GM21367 (cell line): ENCODE results near the gene TIAM2.
"Not testable (repeated sequence)": the region's sequence is repeated elsewhere in the genome, so short reads cannot be mapped to it uniquely, and the experiment has no call there.

Experiments
- ATAC-seq: cut with Tn5 transposase; IDR thresholded peaks from one replicate; pipeline ENCODE4 v1.9.1; 2021; ENCODE audit not compliant: unreplicated experiment

Gene TIAM2

DNA sequence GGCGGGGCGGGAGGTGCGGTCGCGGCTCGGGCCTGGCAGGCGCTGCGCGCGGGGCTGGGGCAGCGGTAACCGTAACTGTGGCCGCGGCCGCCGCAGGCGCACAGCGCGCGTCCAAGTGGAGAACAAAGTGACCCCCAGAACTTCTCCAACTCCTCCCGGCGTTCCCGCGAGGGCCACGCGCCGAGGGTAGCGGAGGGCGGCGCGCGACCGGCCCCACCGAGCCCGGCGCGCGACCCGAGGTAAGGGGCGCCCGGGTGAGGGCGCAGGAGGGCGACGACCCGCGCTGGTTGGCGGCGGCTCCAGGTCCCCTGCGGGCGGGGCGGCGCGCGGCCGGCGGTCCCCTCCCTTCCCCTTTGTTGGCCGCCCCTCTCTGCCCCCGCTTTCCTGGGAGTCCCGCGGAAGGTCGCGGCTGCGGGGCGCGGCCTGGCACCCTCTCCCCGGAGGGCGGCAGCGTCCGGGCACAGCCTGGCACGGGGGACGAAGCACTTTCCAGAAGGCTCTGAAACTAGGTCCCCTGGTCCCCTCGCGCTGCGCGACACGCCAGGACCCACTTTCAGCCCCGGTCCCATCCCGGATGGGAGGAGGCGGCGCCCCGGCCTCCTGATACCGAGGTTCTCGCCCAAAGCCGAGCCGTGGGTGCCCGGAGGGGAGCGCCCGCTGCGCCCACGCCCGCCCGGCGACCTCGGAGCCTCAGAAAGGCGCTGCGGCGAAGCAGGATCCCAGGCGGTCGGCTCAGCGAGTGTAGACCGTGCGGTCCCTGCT, at the start of gene TIAM2:
TSS of gene TIAM2 (plus strand) at position 62 of the 762 bp plus-strand sequence. CDS start 133,909 bp downstream, outside the sequence.
- peak; percentile 44 for ATAC-seq

DNA sequence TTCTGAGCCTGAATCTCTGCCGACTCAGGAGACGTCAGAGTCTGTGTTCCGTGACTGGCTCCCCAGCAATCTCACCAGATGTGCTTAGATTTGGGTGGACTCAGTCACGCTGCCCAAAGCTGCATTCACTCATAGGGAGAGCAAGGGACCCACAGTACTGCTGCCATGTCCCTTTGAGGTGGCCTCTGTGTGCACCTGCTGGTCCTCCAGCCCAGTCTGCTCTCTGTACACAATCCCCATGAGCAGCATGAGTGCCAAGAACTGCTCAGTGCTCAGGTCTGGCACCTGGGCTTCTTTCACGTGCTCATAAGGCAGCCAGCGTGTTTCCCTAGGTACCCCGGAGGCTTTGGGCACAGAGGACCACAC, 44.2 kb upstream of the TIAM2 start:
- ATAC-seq, result no peak

DNA sequence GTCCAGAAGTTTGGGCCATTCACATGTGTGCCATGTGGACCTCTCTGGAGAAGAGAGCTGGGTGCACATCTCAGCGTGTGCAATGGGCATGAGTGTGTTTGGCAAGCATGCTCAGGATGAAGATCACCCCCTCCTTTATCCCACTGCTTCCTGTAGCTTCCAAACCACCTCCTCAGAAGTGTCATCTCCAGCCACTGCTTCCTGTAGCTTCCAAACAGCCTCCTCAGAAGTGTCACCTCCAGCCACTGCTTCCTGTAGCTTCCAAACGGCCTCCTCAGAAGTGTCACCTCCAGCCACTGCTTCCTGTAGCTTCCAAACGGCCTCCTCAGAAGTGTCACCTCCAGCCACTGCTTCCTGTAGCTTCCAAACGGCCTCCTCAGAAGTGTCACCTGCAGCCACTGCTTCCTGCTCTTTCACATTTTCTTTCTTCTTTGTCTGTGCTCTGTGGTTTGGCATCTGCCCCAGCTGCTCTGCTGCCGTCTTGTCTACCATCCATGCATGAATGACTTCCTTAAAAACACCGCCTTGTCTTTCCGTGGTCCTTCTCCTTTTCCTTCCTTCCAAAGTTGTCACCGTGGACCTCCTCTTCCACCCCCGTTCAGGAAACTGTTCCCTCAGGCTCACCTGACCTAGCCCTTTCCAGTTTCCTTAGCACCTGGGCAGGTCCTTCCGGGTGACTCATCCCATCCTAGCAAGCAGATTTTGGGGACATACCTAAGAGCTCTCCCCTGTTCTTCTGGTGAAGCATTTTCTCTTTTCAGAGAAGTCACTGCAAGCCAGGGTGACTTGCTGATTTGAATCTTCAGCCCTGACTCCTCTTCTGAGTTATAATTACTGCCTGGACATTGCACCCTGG, 43.5 kb upstream of the TIAM2 start:
- peak; percentile 81 for ATAC-seq

DNA sequence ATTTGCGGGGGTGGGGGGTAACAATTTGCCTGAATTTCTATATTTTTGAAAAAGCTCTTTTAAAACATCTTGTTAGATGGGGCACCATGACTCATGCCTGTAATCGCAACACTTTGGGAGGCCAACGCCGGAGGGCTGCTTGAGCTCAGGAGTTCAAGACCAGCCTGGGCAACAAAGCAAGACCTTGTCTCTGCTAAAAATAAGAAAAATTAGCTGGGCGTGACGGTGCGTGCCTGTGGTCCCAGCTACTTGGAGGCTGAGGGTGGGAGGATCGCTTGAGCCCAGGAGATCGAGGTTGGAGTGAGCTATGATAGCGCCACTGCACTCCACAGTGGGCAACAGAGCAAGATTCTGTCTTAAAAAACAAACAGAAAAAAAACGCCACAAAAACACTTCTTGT, 41.5 kb upstream of the TIAM2 start:
- ATAC-seq, result no peak

DNA sequence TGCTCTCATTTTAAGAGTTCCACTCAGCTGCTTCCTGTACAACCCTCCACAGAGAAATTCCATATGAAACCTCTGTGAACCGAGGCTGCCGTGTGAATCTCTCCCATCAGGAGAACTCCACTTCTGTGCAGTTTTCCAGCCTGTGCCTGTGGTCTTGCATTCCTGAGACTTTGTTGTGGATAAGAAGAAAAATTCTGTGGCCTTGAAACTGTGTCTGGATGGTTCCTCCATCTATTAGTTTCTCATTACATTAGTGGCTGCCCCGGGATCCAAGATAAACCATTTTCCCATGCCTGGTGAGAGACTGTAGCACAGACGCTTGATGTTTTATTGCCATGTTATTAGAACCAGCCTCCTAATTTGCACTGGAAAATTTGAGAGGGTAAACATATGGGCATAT, 40.8 kb upstream of the TIAM2 start:
- ATAC-seq, result no peak

DNA sequence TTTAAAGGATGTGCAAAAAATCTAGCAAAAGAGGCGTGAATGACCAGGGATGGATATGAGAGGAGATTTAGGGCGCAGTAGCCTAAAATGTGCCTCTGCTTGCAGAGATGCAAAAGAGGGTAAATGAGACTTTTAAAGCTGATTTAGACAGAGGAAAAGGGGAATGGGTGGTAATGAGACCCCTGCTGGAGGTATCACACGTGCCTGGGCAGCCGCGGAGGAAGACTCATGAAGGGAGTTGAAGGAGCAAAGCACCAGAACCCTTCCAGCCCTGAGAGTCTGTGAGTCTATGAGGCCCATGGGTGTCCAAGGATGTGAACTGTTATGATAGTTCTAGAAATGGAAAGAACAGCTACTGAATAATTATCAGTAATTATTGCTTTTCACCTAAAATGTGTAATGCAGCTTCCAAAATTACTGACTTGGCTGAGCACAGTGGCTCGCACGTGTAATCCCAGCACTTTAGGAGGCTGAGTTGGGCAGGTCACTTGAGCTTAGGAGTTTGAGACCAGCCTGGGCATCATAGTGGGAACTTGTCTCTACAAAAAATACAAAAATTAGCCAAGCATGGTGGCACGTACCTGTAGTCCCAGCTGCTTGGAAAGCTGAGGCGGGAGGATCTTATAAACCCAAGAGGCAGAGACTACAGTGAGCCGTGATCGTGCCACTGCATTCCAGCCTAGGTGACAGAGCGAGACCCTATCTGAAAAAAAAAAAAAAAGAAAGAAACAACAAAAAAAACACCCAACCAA, 38.2 kb upstream of the TIAM2 start:
- no peak for ATAC-seq

DNA sequence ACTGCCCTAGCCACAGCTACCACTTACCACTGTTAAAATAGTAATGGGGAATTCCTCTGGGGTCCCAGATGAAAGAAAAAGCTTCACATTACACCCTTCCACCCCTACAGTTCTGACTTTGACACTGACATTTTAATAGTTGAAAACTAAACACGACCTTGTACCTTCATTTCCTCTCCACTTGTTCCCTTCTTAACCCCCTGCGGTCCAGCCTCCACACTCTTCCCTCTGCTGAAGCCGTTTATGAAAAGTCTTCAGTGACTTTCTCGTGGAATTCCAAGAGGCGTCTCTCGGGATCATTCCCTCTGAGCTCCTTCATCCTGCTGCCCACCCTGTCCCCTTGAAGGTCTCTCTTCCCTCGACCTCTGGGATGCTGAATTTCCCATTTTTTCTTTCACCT, 36.6 kb upstream of the TIAM2 start:
- no peak for ATAC-seq

DNA sequence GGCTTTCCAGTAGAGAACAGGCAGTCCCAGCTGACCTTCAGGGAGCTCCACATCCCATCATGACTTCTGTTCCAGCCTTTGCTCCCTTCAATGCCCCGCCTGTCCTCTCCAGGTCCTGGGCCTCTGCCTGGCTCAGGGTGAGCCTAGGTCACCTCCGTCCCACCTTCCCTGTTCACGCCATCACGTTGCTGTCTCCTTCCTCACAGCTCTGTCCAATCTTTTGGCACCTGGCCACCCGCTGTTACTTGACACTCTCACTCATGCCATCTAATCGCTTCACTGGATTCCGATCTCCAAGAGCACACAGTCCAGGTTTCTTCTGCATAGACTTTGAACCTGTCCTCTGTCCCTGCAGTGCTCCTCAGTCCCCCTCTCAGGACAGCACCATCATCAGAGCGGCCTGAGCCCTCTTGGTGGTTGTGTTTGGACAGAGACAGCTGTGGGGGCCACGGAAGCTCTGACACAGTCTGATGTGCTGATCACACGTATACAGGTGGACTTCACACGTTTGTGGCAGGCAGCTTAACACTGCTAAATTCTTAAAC, 34.7 kb upstream of the TIAM2 start:
- ATAC-seq, result no peak

DNA sequence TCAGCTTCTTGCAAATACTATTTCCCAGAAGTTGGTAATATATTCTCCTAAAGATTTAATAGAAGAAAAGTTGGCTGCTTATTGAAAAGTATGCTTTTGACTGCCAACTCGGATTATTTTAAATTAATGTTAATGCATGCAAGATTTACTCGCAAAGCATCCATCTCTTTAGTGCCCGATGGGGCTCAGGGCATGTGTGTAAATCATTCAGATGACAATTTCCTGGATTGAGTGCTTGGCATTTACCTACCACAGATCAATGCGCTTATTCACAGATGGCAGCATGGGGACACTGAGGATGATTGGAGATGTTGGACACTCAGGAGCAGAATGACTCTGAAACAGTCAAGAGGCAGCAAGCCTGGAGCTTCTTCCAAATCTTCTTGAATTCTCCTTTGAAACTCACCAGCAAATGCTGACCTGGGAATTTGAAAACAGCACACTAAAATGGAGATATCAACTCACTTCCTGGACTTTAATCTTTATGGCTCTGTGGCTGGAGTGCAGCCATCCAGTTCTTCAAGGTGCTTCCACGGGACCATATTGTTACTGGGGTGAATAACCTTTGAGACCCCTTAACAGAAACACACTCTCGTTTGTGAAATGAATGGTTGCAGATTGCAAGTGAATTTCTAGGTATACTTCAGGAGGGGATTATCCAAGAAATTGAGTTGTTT, 34.1 kb upstream of the TIAM2 start:
- ATAC-seq, result no peak

DNA sequence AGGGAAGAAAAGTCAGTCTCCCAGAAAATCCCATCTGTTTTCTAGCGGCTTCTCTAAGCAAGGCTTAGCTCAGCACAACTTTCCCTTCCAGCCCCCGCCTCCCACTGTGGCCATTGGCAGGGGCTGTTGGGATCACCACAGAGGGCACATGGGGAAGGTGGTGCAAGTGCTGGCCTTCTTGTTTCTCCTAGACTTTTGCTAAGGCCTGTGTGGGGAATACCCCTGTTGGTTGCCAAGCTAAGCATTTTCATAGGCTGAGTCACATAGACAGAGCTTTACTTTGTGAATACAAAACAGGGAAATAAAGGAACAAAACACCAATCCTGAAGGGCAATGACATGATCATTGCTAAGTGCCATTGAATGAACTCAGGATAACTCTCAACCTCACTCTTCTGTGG, 32.4 kb upstream of the TIAM2 start:
- no peak for ATAC-seq

DNA sequence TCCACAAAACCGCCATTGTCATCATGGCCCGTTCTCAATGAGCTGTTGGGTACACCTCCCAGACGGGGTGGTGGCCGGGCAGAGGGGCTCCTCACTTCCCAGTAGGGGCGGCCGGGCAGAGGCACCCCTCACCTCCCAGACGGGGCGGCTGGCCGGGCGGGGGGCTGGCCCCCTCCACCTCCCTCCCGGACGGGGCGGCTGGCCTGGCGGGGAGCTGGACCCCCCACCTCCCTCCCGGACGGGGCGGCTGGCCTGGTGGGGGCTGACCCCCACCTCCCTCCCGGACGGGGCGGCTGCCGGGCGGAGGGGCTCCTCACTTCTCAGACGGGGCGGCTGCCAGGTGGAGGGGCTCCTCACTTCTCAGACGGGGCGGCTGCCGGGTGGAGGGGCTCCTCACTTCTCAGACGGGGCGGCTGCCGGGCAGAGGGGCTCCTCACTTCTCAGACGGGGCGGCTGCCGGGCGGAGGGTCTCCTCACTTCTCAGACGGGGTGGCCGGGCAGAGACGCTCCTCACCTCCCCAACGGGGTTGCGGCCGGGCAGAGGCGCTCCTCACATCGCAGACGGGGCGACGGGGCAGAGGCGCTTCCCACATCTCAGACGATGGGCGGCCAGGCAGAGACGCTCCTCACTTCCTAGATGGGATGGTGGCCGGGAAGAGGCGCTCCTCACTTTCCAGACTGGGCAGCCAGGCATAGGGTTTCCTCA, 28.9 kb upstream of the TIAM2 start:
- not testable (repeated sequence) for ATAC-seq

DNA sequence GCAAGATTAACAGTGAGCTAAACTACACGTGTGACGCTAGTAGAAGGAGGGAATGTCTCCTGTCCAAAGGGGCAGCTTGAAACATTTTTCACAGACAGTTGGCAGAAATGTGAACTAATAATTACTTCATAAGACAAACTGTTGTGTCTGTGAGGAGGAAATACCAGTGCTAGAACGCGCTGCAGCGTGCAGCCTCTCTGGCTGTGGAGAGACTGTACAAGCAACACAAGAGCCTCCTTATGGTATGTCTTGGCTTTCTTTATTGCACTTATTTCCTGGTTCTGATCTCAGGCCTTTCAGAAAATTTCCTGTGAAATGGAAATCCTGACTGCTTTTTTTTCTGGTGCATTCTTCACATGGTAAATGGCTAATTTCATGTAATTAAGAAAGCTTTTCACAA, 25.3 kb upstream of the TIAM2 start:
- ATAC-seq, result no peak

DNA sequence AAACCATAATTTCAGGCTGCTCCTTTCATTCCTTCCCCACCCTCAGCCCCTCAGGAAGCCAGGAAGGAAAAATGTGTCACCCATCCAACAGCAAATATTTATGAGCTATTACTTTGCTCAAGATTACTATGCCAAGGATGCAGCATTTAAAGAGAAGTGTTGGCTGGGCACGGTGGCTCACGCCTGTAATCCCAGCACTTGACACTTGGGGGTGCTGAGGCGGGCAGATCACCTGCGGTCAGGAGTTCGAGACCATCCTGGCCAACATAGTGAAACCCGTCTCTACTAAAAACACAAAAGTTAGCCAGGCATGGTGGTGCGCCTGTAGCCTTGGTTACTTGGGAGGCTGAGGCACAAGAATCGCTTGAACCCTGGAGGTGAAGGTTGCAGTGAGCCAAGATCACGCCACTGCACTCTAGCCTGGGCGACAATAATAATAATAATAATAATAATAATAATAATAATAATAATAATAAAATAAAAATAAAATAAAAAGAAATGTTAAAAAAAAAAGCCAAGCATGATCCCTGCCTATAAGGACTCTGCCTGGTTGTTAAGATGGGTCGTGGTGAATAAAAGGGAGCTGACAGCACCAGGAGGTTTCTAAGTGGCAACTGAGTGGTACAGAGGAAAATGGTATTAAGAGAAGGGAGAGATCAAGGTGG, 20.5 kb upstream of the TIAM2 start:
- ATAC-seq, result no peak

DNA sequence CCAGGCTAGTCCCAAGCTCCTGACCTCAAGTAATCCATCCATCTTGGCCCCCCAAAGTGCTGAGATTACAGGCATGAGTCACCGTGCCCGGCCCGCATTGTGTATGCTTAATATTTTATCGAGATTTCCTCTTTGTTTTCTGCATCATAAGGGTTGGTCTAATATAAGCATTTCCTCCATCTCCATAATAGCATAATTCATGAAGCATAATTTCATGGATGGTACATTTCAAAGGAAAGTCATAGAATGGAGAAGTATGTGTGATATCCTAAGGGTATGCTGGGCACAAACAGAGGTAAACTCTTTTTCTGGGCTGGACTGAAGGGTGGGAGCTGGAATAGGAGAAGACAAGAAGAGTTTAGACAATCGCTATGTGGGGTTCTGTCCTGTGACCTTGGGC, 17.5 kb upstream of the TIAM2 start:
- ATAC-seq, result no peak

DNA sequence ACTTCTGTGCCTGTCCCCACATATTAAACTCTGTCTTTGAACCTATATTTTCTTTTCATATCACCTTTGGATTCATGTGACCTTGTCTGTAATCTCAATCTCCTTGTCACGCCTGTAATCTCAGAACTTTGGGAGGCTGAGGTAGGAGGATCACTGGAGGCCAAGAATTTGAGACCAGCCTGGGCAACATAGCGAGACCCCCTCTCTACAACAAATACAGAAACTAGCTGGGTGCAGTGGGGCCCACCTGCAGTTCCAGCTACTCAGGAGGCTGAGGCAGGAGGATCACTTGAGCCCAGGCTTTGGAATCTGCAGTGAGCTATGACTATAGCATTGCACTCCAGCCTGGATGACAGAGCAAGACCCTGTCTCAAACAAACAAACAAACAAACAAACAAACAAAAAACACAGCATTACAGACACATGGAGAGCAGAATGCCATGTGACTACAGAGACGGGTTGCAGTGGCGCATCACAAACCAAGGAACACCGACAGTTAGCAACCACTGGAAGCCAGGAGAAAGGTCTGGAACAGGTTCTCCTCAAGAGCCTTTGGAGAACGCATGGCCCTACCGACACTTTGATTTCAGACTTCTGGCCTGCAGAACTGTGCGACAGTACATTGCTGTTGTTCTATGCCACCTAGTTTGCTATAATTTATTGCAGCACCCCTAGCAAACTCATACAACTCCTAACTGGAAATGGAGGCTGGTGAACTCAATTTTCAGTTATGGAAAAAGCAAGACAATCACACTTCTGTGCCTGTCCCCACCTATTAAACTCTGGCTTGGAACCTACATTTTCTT, 14.6 kb upstream of the TIAM2 start:
- no peak for ATAC-seq

DNA sequence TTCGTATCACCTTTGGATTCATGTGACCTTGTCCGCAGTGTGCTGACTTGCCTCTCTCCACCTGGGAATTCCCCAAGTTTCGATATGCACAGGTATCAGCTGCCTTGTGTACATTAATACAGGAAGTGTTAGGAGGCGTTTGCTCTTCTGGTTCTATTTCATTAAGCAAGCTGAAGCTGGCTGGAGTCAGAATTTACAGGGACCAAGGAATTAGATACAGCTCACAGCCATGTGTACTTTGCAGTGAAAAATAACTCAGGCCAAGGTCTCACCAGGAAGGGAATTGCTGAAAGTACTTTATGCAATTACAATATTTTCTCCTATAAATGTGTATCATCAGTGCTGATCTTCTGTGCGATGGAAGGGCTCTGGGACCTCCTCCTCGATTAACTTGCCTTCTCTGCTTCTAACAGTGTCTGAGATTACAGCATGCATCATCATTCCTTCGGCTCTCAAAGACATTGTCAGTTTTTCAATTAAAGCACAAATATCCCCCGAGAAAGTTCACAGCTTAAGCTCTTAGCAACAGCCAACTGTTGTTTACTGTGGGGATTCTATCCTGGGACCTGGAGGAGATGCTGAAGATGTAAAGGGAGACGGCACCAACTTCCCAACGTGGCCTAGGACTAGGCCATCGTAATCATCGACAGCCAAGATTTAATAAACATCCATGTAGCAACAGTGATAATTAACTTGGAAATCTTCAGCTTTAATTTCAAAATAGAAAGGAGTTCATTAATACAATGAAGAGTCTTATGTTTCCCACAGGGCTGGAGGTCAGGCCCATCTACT, 13.8 kb upstream of the TIAM2 start:
- peak; percentile 74 for ATAC-seq

DNA sequence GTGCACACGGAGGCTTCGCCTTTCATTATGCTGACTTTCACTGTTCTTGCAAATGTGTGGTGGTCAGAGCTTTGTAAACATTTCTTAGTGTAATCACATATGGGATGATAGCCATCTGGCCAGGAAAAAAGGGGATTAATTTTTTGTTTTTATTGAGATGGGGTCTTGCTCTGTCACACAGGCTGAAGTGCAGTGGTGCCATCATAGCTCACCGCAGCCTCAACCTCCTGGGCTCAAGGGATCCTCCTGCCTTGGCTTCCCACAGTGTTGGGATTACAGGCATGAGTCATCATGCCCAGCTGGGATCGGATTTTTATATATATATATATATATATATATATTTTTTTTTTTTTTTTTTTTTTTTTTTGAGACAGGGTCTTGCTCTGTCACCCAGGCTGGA, 11.0 kb upstream of the TIAM2 start:
- no peak for ATAC-seq

DNA sequence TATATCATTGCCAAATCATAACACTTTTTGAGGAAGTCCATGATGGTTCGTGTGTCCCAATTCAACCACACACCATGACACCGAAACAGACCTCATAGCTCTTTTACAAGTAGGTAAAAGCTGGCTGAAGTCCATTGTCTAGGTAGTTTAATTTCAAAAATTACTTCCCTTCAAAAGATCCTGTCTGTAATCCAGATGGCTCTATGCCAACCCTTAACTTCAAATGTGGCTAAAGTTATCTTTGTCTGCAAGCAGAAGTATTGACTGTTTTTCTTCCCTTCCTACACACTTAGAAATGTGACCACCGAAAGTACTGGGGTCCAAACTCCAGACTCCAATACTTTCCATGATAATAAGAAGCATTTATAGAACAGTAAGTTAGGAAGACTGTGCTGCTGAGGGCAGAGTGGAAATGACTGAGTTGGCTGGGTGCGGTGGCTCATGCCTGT, 8.3 kb upstream of the TIAM2 start:
- no peak for ATAC-seq
